Keratinocyte (primary cell): Measurements from ENCODE around the gene FTCD. TPM values are rescaled to one million over a fixed set of nuclear protein-coding genes. Genes with fewer than 3 reads are reported as not detected.

Experiments used
- DNase-seq: peaks from one replicate; pipeline ENCODE4 v3.0.0-alpha.2; 2011; ENCODE audit warnings: low read depth, missing footprints, low spot score
- FAIRE-seq: peaks from 2 replicates; lab custom pipeline; 2011; peaks lifted over from hg19 to GRCh38; lab: Jason Lieb, UNC
- H2AFZ ChIP-seq: 2 replicates; pipeline ENCODE4 v1.6.0; 2012; ENCODE audit warnings: low read length, control low read depth, inconsistent platforms; ENCODE audit not compliant: control insufficient read depth
- H3K27ac ChIP-seq: 2 replicates; pipeline ENCODE4 v1.5.1; 2011; ENCODE audit warnings: low read length; ENCODE audit not compliant: control insufficient read depth, insufficient read depth
- H3K27me3 ChIP-seq: 3 replicates; pipeline ENCODE4 v1.6.0; 2011; ENCODE audit warnings: low read length; ENCODE audit not compliant: control insufficient read depth, insufficient read depth; ENCODE audit errors: extremely low read depth
- H3K36me3 ChIP-seq, 2 experiments: 2 replicates in 1 of 2; 3 replicates in 1 of 2; pipeline ENCODE4 v1.5.1; 2011; ENCODE audit warnings: low read length in 2 of 2, mild to moderate bottlenecking in 1 of 2; ENCODE audit not compliant: control insufficient read depth in 2 of 2, insufficient read depth in 2 of 2; ENCODE audit errors: extremely low read depth in 1 of 2
- H3K4me1 ChIP-seq: 3 replicates; pipeline ENCODE4 v1.5.1; 2011; ENCODE audit warnings: low read length; ENCODE audit not compliant: control insufficient read depth, insufficient read depth; ENCODE audit errors: extremely low read depth
- H3K4me2 ChIP-seq: 3 replicates; pipeline ENCODE4 v1.6.0; 2011; ENCODE audit warnings: low read depth, low read length; ENCODE audit not compliant: control insufficient read depth, insufficient read depth; ENCODE audit errors: extremely low read depth
- H3K4me3 ChIP-seq, 3 experiments: fragments of 200-600 bp in 1 of 3; sonication (generic) in 1 of 3; 2 replicates in 2 of 3; 3 replicates in 1 of 3; pipeline ENCODE4 v1.5.1; 2011 to 2016; ENCODE audit warnings: low read length in 3 of 3, mild to moderate bottlenecking in 3 of 3, control low read depth in 2 of 3, inconsistent platforms in 1 of 3, low read depth in 1 of 3, mixed read lengths in 1 of 3, mixed run types in 1 of 3, moderate library complexity in 1 of 3; ENCODE audit not compliant: control insufficient read depth in 2 of 3, insufficient read depth in 2 of 3; ENCODE audit errors: extremely low read depth in 1 of 3
- H3K79me2 ChIP-seq: 2 replicates; pipeline ENCODE4 v1.6.0; 2012; ENCODE audit warnings: low read length; ENCODE audit not compliant: control insufficient read depth, insufficient read depth
- H3K9ac ChIP-seq: 3 replicates; pipeline ENCODE4 v1.6.0; 2011; ENCODE audit warnings: low read length; ENCODE audit not compliant: control insufficient read depth, insufficient read depth; ENCODE audit errors: extremely low read depth
- H3K9me1 ChIP-seq: 3 replicates; pipeline ENCODE4 v1.6.0; 2011; ENCODE audit warnings: low read length; ENCODE audit not compliant: control insufficient read depth, insufficient read depth; ENCODE audit errors: extremely low read depth
- H3K9me3 ChIP-seq: 2 replicates; pipeline ENCODE4 v1.5.1; 2012; ENCODE audit warnings: low read depth, low read length; ENCODE audit not compliant: control insufficient read depth
- H4K20me1 ChIP-seq: 3 replicates; pipeline ENCODE4 v1.6.0; 2011; ENCODE audit warnings: low read length; ENCODE audit not compliant: control insufficient read depth, insufficient read depth; ENCODE audit errors: extremely low read depth
- EZH2 ChIP-seq: IDR thresholded peaks from one replicate; pipeline ENCODE4 v1.6.1; 2012; ENCODE audit warnings: inconsistent platforms, mild to moderate bottlenecking, low read length, moderate library complexity
- dilution Hi-C: fragments of 300-500 bp; cut with MboI; formaldehyde crosslinking; loops from one replicate; pipeline ENCODE4 v1.7.0; 2020; ENCODE audit warnings: low sequenced_read_pairs; ENCODE audit not compliant: extremely low pct_ligation_motif_present
- polyA plus RNA-seq, 5 experiments: library from polyadenylated mRNA; depleted of rRNA in 3 of 5; stranded (reverse) in 3 of 5; stranded (forward) in 1 of 5; unstranded in 1 of 5; fragments of >200 nt; gene quantifications; 1 replicate in 1 of 5; 2 replicates in 3 of 5; 3 replicates in 1 of 5; pipeline versions ENCODE4 v1.2.1 to v1.2.3, GENCODE V29; 2011 to 2012; ENCODE audit warnings: missing spikeins in 2 of 5, low read depth in 1 of 5, low replicate concordance in 1 of 5
- TF ChIP-seq, protein P1 (sequence below), 3 experiments: IDR thresholded peaks in 1 of 3; conservative IDR thresholded peaks in 1 of 3; optimal IDR thresholded peaks in 1 of 3; 2 replicates in 2 of 3; 3 replicates in 1 of 3; pipeline versions ENCODE3 to v1.5.1; 2011; ENCODE audit warnings: low read length in 3 of 3, mild to moderate bottlenecking in 3 of 3, moderate library complexity in 2 of 3, control low read depth in 1 of 3, inconsistent platforms in 1 of 3; ENCODE audit not compliant: insufficient read depth in 2 of 3; ENCODE audit errors: extremely low read depth in 1 of 3

The FTCD gene
- polyA plus RNA-seq, 1 donor (not counting 4 experiments of a cell fraction or from before 2014, with no cell fraction given): not detected

- H3K4me3 ChIP-seq: no peak overlapping the region
- no peaks in the 10 kb centered on the region for H3K27me3 ChIP-seq
- FAIRE-seq (no peak), DNase-seq (no peak)
- no peak overlapping the region for H2AFZ ChIP-seq
- no peaks in the 10 kb centered on the region for H3K9me3 ChIP-seq
- no peak overlapping the region for H3K4me2 ChIP-seq
- peaks cover 3% of the 10 kb centered on the region for H3K4me1 ChIP-seq
- no peak overlapping the region for H3K9ac ChIP-seq
- H3K9me1 ChIP-seq: no peaks in the 10 kb centered on the region
- peaks cover 54 to 56% of the 10 kb centered on the region in 2 experiments for H3K36me3 ChIP-seq
- TF ChIP-seq EZH2: no peak
- TF ChIP-seq, protein P1, sequence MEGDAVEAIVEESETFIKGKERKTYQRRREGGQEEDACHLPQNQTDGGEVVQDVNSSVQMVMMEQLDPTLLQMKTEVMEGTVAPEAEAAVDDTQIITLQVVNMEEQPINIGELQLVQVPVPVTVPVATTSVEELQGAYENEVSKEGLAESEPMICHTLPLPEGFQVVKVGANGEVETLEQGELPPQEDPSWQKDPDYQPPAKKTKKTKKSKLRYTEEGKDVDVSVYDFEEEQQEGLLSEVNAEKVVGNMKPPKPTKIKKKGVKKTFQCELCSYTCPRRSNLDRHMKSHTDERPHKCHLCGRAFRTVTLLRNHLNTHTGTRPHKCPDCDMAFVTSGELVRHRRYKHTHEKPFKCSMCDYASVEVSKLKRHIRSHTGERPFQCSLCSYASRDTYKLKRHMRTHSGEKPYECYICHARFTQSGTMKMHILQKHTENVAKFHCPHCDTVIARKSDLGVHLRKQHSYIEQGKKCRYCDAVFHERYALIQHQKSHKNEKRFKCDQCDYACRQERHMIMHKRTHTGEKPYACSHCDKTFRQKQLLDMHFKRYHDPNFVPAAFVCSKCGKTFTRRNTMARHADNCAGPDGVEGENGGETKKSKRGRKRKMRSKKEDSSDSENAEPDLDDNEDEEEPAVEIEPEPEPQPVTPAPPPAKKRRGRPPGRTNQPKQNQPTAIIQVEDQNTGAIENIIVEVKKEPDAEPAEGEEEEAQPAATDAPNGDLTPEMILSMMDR (optimal IDR thresholded peaks at IDR 0.05 in 1 of 3, IDR thresholded peaks at IDR 0.05 in 1 of 3, conservative IDR thresholded peaks at IDR 0.05 in 1 of 3; ENCODE audit: extremely low read depth in 1 of 3, insufficient read depth in 2 of 3, low read length in 3 of 3): no peak
- peaks cover 2% of the 10 kb centered on the region for H4K20me1 ChIP-seq
- H3K79me2 ChIP-seq: peaks cover 15% of the 10 kb centered on the region
- no peak overlapping the region for H3K27ac ChIP-seq
- dilution Hi-C loops: no loop called here
These were observed 40.3 kb upstream of the FTCD start for GRCh38 chr21:46195595-46196195.

GRCh38 chr21:46194374-46195334, 39.3 kb upstream of the FTCD start:
- dilution Hi-C loops: no loop called here
- Histone ChIP-seq H3K9ac (no peak overlapping the region), H4K20me1 (peaks cover 4% of the 10 kb centered on the region), H3K4me2 (no peak overlapping the region), H3K36me3 (peaks cover 57 to 59% of the 10 kb centered on the region in 2 experiments), H3K27me3 (no peaks in the 10 kb centered on the region), H3K27ac (no peak overlapping the region), H3K9me3 (no peaks in the 10 kb centered on the region), H3K4me1 (peaks cover 10% of the 10 kb centered on the region), H2AFZ (no peak overlapping the region), H3K79me2 (peaks cover 10% of the 10 kb centered on the region), H3K9me1 (no peaks in the 10 kb centered on the region), H3K4me3 (no peak overlapping the region)
- no peak for TF ChIP-seq EZH2
- TF ChIP-seq, protein P1 (optimal IDR thresholded peaks at IDR 0.05 in 1 of 3, IDR thresholded peaks at IDR 0.05 in 1 of 3, conservative IDR thresholded peaks at IDR 0.05 in 1 of 3; ENCODE audit: extremely low read depth in 1 of 3, insufficient read depth in 2 of 3, low read length in 3 of 3): no peak
- FAIRE-seq: no peak
- DNase-seq: no peak
